GM18519 (cell line): ENCODE results near the gene ACADVL.
"Not testable (repeated sequence)": the region's sequence is repeated elsewhere in the genome, so short reads cannot be mapped to it uniquely, and the experiment has no call there.

Experiments used
- ATAC-seq: cut with Tn5 transposase; IDR thresholded peaks from one replicate; pipeline ENCODE4 v1.9.1; 2021; ENCODE audit warnings: mild to moderate bottlenecking, moderate library complexity; ENCODE audit not compliant: unreplicated experiment, low FRiP score

ACADVL gene

DNA sequence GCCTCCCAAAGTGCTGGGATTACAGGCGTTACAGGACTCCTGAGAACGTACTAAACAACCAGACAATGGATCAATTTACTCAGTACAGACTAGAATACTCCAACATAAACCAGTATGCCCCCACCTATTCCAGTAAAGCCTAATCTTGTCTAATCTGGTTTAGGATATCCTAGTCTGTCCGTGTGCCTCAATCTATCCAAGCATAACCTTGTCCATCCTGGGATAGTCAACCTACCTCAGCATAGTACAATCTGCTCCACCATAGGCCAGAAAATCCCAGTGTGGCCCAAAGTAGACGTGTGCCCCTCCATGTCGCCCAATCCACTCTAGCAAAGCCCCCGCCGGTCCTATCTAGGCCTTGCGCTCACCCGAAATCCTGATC lies 14.0 kb downstream of the ACADVL start:
- ATAC-seq = peak; percentile 7

- ATAC-seq = peak; percentile 36
These were observed 14.6 kb downstream of the ACADVL start, which contains the start of gene DVL2 for GRCh38 chr17:7234083-7234951. TSS of gene DVL2 (minus strand) at chr17:7234517. CDS start at chr17:7234262, 255 bp downstream.

- ATAC-seq = no peak
These were observed 16.2 kb downstream of the ACADVL start for GRCh38 chr17:7235693-7236665.

GRCh38 chr17:7236808-7237207 lies 17.1 kb downstream of the ACADVL start:
- ATAC-seq = no peak

DNA sequence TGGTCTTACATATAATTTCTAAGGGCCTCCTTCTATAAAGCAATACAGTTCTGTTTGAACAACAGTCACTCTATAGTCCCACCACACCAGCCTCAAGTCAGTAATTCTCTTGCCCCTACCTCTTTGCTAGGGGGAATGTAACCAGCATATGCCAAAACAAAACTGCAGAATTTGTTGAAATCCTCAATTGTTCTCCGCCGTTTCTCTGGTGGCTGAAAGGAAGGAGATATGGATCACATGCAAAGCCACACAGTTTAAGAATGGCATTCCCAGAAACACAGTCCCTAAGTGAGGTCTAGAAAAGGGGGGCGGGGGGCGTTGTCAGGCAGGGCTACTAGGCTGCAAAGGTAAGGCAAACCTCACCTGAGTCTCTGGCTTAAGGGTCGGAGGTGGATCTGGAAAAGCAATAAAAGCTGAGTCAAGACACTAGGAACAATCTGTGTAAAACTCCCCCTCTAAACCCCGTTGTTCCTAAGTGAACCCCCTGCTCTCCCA lies 17.6 kb downstream of the ACADVL start:
- ATAC-seq = no peak

DNA sequence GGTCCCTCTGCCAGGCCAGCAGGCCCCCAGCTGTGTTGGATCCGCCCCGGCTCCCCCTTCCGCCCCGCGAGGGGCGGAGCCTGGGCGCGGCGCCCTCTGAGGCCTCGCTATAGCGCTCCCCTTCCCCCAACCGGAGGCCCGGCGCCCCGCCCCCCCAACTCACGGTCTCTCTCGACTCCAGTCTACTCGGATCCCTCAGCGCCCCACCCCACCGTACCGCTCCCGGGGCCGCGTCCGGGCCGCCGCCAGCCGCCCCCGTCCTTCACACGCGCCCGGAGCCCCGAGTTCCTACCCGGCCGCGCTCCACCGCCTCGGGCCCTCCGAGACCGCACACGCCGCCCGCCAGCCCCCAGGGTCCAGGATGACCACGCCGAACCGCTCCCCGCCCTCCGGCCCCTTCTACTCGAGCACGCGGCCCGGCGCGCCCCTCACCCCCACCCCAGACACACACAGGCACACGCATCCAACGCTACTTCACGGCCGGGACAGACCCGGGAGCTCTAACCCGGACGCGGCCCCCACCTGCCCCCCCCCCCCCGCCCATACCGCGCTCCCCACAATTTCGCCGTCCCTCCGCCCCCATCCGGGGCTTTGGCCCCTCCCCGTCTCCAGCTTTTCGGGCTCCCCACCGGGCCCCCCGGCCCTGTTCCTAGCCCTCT lies 18.2 kb downstream of the ACADVL start:
- no peak for ATAC-seq

GRCh38 chr17:7238420-7239090 lies 18.8 kb downstream of the ACADVL start:
- no peak for ATAC-seq

GRCh38 chr17:7239091-7240027 lies 19.6 kb downstream of the ACADVL start, which contains the start of gene PHF23:
TSS of gene PHF23 (minus strand) at chr17:7239457. CDS start at chr17:7239279, 178 bp downstream.
- no peak for ATAC-seq

GRCh38 chr17:7240375-7240774 lies 20.6 kb downstream of the ACADVL start:
- ATAC-seq = no peak

DNA sequence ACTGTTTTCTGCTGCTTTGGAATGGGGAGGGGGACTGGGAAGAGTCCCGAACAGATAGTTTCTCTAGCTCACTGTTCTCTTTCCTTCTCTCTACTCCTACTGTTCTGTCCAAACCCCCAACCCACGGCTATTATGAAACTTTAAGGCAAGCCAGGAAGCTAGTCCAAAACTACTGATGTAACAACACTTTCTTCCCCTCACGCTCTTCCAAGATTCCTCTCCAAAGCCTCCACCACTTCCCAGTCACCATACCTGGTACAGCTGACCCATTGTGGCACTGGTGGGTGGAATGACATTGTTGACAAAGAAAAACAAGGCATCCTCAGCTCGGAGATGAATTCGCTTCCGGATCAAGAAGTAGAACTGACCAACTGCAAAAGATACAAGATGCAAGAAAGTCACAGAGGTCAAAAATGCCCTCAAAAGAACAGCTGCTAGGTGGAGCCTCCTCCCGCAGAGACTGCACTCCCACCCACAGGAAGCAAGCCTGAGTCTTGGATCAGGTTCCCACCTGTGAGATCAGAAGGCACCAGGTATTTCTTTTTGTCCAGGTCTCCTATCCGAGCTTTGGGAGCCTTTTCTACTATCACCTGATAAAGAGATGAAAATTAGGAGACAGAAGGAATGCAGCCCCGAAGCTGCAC lies 21.5 kb downstream of the ACADVL start:
- ATAC-seq = no peak

GRCh38 chr17:7241783-7242716 lies 22.3 kb downstream of the ACADVL start, which contains the start of gene GABARAP:
TSS of gene GABARAP (minus strand) at chr17:7242449. CDS start at chr17:7242330, 119 bp downstream.
- ATAC-seq = peak; percentile 22

DNA sequence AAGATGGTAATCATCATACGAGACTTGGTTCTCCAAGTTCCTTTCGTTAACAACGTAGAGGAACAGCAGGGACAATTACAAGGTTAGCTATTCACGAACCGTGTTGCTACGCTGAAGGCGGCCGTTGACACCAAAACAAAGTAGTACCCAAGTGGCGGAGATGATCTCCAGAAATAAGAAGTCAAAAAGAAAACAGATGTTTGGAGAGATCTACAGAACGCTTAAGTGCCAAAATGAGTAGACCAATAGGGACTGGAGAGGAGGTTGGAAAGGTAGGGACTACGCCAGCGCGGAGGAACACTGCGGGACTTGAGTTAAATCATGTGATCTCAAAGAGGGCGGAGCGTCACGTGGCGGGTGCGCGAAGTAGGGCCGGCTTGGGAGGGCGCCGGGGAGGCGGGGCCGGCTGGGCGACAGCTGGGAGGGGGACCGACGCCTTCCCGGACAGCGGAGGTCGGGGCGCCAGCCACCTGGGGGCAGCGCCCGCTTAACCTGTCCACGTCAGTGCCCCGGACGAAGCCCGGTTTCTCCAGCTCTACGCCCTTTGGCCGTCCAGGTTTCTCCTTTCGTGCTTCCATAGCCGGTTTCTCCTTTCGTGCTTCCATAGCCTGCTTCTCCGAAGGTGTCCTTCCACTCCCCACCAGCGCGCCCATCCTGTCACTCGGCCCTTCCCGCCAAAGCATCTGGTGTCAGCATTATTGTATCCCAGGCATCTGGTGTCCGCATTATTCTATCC lies 23.1 kb downstream of the ACADVL start:
- ATAC-seq = peak; percentile 27

- no peak for ATAC-seq
These were observed 23.7 kb downstream of the ACADVL start for GRCh38 chr17:7243453-7243729.

GRCh38 chr17:7243838-7244237 lies 24.1 kb downstream of the ACADVL start:
- not testable (repeated sequence) for ATAC-seq

GRCh38 chr17:7246779-7247178 lies 27.0 kb downstream of the ACADVL start:
- no peak for ATAC-seq

- ATAC-seq = no peak
These were observed 29.1 kb downstream of the ACADVL start for GRCh38 chr17:7248796-7249195.

GRCh38 chr17:7249214-7249613 lies 29.5 kb downstream of the ACADVL start:
- no peak for ATAC-seq
